Smooth muscle cell (in vitro differentiated cells): ENCODE measurements around the gene PATJ. TPM values are rescaled to one million over a fixed set of nuclear protein-coding genes. Genes with fewer than 3 reads are reported as not detected.
"Not testable (repeated sequence)": the region's sequence is repeated elsewhere in the genome, so short reads cannot be mapped to it uniquely, and the experiment has no call there.

ENCODE experiments used
- DNase-seq: peaks from one replicate; lab custom pipeline; 2025; ENCODE audit not compliant: unreplicated experiment; lab: John Stamatoyannopoulos, UW
- H2AFZ ChIP-seq: fragments of 200-600 bp; sonication (generic); 2 replicates; pipeline ENCODE4 v1.6.0; 2016; ENCODE audit warnings: antibody characterized with exemption, low read depth, mild to moderate bottlenecking
- H3F3A ChIP-seq: fragments of 200-600 bp; sonication (generic); 2 replicates; pipeline ENCODE4 v1.6.0; 2017; ENCODE audit warnings: antibody characterized with exemption, low read depth
- H3K27ac ChIP-seq: fragments of 200-600 bp; sonication (generic); 2 replicates; pipeline ENCODE4 v1.5.1; 2016; ENCODE audit warnings: low read depth, mild to moderate bottlenecking
- H3K27me3 ChIP-seq: fragments of 200-600 bp; sonication (generic); 2 replicates; pipeline ENCODE4 v1.6.1; 2016; ENCODE audit warnings: low read depth, mild to moderate bottlenecking
- H3K36me3 ChIP-seq: fragments of 200-600 bp; sonication (generic); 2 replicates; pipeline ENCODE4 v1.5.1; 2016; ENCODE audit warnings: low read depth
- H3K4me1 ChIP-seq: fragments of 200-600 bp; sonication (generic); 2 replicates; pipeline ENCODE4 v1.5.1; 2016; ENCODE audit warnings: low read depth
- H3K4me2 ChIP-seq: fragments of 200-600 bp; sonication (generic); 2 replicates; pipeline ENCODE4 v1.6.0; 2016; ENCODE audit warnings: mild to moderate bottlenecking
- H3K4me3 ChIP-seq: fragments of 200-600 bp; sonication (generic); 2 replicates; pipeline ENCODE4 v1.5.1; 2016; ENCODE audit warnings: mild to moderate bottlenecking
- H3K79me2 ChIP-seq: fragments of 200-600 bp; sonication (generic); 2 replicates; pipeline ENCODE4 v1.6.0; 2016; ENCODE audit warnings: low read depth, mild to moderate bottlenecking
- H3K9ac ChIP-seq: fragments of 200-600 bp; sonication (generic); 2 replicates; pipeline ENCODE4 v1.6.0; 2016; ENCODE audit warnings: low read depth
- H3K9me3 ChIP-seq: fragments of 200-600 bp; sonication (generic); replicated peaks from 2 replicates; pipeline ENCODE4 v1.5.1; 2016; ENCODE audit warnings: low read depth
- H4K20me1 ChIP-seq: fragments of 200-600 bp; sonication (generic); 2 replicates; pipeline ENCODE4 v1.6.0; 2016; ENCODE audit warnings: low read depth
- CTCF ChIP-seq: fragments of 200-600 bp; sonication (generic); IDR thresholded peaks from 2 replicates; pipeline ENCODE4 v1.5.1; 2017; ENCODE audit warnings: borderline replicate concordance, mild to moderate bottlenecking, antibody characterized with exemption; ENCODE audit not compliant: insufficient read depth, poor library complexity, severe bottlenecking
- WGBS: methylation state at CpG from one replicate; pipeline ENCODE4 v1.1.7; 2016; ENCODE audit warnings: low lambda C conversion rate; 5-methylcytosine and 5-hydroxymethylcytosine counted together
- polyA plus RNA-seq: library from polyadenylated mRNA; unstranded; fragments of >200 nt; fragmentation: Nextera tagmentation; extraction: Ambion mirVana; gene quantifications from 2 replicates; pipeline ENCODE4 v1.2.1, GENCODE V29; 2016
- total RNA-seq: library from RNA; depleted of rRNA; stranded (reverse); fragments of >200 nt; gene quantifications from 2 replicates; pipeline ENCODE4 v1.2.3, GENCODE V29; 2014

Gene PATJ
- total and polyA plus RNA-seq, 2 experiments from 2014 or later: 3.5 to 12.3 TPM

DNA sequence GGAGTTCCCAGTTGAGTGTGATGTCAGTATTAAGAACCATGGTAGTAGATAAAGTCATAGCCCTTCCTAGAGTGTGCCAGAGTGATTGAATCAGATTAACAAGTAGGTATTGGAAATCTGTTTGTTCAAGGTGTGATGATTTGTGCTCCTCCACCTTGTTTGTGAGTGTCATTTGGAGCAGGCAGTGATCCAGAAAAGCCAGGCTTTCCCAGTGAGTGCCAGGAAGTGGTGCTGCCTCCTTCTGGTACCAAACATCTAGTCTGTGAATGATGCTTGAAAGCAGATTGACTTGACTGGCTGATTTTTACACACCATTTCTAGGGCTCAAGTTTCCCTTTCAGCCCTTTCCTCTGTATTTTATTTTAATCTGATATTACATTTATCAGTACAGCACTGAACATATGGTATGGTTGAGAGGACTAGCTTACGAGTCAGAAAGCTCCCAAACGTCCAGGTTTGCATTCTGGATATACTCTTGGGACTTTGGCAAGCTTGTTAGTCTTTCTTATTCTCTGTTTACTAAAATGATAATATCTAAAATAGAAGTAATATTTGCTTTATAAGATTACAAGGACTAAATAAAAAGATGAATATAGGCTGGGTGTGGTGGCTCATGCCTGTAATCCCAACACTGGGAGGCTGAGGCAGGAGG, 100.7 kb downstream of the PATJ start:
- Histone ChIP-seq H3K4me2 (no peak overlapping the region), H3K27ac (no peak overlapping the region), H3K9me3 (no peaks in the 10 kb centered on the region), H3K9ac (no peak overlapping the region), H3K36me3 (no peaks in the 10 kb centered on the region), H3K79me2 (no peaks in the 10 kb centered on the region), H4K20me1 (no peaks in the 10 kb centered on the region), H3F3A (no peaks in the 10 kb centered on the region), H3K27me3 (no peaks in the 10 kb centered on the region), H3K4me3 (no peak overlapping the region), H2AFZ (no peak overlapping the region), H3K4me1 (peaks cover 8% of the 10 kb centered on the region)
- no peak for DNase-seq
- TF ChIP-seq CTCF: no peak
- WGBS: 82% methylated on average over 2 of the region's 2 CpGs

DNA sequence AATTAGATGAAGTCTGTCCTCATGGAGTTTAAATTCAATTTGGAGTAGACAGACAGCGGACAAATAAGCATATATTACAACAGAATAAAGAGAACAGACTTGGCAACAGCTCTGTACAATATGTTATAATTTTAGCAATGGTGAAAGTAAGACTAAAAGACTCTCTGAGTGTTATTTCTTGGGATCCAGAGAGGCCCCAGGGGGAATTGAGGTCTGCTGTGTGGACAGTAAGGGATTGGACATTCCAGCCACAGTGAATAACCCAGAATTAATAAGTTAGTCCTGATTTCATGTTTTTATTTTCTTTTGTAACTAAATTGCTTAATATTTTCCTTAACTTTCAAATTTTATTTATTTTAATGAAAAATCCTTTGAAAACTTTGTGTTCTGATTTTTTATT, 101.7 kb downstream of the PATJ start:
- no peaks in the 10 kb centered on the region for H3F3A ChIP-seq
- H3K27ac ChIP-seq: no peak overlapping the region
- no peak overlapping the region for H3K4me3 ChIP-seq
- no peak overlapping the region for H3K4me2 ChIP-seq
- WGBS: 97% methylated on average over 1 of the region's 1 CpG
- H3K9me3 ChIP-seq: no peaks in the 10 kb centered on the region
- no peak for DNase-seq
- no peak overlapping the region for H2AFZ ChIP-seq
- H3K79me2 ChIP-seq: no peaks in the 10 kb centered on the region
- peaks cover 8% of the 10 kb centered on the region for H3K4me1 ChIP-seq
- H4K20me1 ChIP-seq: no peaks in the 10 kb centered on the region
- no peak for TF ChIP-seq CTCF
- H3K9ac ChIP-seq: no peak overlapping the region
- H3K27me3 ChIP-seq: no peaks in the 10 kb centered on the region
- no peaks in the 10 kb centered on the region for H3K36me3 ChIP-seq

DNA sequence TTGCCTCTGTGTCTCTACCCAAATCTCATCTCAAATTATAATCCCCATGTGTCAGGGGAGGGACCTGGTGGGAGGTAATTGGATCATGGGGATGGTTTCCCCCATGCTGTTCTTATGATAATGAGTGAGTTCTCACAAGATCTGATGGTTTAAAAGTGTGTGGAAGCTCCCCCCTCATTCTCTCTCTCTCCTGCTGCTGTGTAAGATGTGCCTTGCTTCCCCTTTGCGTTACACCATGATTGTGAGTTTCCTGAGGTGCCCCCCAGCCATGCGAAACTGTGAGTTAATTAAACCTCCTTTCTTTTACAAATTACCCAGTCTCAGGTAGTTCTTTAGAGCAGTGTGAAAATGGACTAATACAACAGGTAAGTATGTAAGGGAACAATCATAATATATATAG, 102.4 kb downstream of the PATJ start:
- H4K20me1 ChIP-seq, H3K36me3 ChIP-seq, H3K4me3 ChIP-seq, H3K4me1 ChIP-seq, H3K9me3 ChIP-seq, H3K4me2 ChIP-seq, H3K27me3 ChIP-seq, H3K79me2 ChIP-seq, H3K27ac ChIP-seq, H3K9ac ChIP-seq, DNase-seq, H3F3A ChIP-seq, H2AFZ ChIP-seq: not testable (repeated sequence)
- WGBS: 92% methylated on average over 2 of the region's 2 CpGs

- H3K36me3 ChIP-seq: no peaks in the 10 kb centered on the region
- WGBS: 68% methylated on average over 6 of the region's 6 CpGs
- H3F3A ChIP-seq: no peaks in the 10 kb centered on the region
- no peak overlapping the region for H3K9ac ChIP-seq
- DNase-seq: no peak
- H3K27ac ChIP-seq: no peak overlapping the region
- H3K4me1 ChIP-seq: no peaks in the 10 kb centered on the region
- H2AFZ ChIP-seq: no peak overlapping the region
- no peak for TF ChIP-seq CTCF
- H3K79me2 ChIP-seq: no peaks in the 10 kb centered on the region
- no peaks in the 10 kb centered on the region for H3K9me3 ChIP-seq
- H4K20me1 ChIP-seq: no peaks in the 10 kb centered on the region
- no peak overlapping the region for H3K4me3 ChIP-seq
- H3K27me3 ChIP-seq: no peaks in the 10 kb centered on the region
- H3K4me2 ChIP-seq: no peak overlapping the region
These were observed 109.0 kb downstream of the PATJ start for GRCh38 chr1:61851235-61851634.
